ENCODE measurements around the gene CYSTM1. TPM values are rescaled to one million over a fixed set of nuclear protein-coding genes. Genes with fewer than 3 reads are reported as not detected.

Gene CYSTM1
- total and polyA plus RNA-seq, 5 donors from 2014 or later = 7.1 to 26.4 (median 13.0) TPM

DNA sequence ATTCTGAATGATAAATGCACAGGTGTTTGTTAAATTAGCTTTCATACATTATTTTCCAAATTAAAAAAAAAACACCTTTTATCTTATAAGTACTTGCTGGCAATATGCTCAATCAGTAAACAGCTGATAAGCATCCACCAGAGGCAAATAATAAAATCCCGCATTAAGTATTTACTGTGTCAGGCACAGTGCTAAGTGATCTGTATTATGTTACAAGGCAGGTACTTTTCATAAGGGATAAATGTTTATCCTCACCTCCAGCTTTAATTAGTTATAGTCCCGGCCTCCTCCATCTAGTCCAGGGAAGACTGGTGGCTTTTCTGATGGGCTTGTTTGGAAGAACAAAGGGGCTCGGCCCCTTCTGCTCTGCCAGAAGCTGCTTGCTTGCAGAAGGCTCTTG, 87.9 kb downstream of the CYSTM1 start:
- H3K27me3 Mint-ChIP-seq = no peaks in the 10 kb centered on the region
- no peak overlapping the region for H3K27ac Mint-ChIP-seq

DNA sequence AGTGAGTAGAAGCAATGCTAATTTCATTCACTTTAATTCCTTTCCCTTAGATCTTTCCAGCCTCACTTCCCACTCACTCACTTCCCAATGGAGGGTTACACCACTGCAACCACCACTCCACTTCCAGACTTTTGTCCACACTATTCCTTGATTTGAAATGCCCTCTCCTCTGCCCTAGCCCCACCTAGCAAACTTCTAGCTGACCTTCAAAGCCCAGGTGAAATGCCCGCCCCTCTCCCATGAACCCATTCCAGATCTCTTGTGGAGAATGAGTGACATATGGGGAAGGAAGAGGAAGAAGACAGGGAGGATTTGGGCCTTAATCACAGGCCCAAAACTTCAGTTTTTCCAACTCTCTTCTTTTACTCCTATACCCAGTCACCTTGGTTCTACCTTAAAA, 90.9 kb downstream of the CYSTM1 start:
- H3K36me3 Mint-ChIP-seq = peaks cover 16% of the 10 kb centered on the region
- H3K27ac ChIP-seq (ENCODE audit: insufficient read depth, low read length, poor library complexity, severe bottlenecking) = no peak overlapping the region
- H3K27ac Mint-ChIP-seq = peak overlapping the region in 1 of 3 donors; percentile 10
- H3K9me3 ChIP-seq (ENCODE audit: control insufficient read depth in 2 of 2, low read length in 2 of 2) = no peaks in the 10 kb centered on the region
- H3K4me1 Mint-ChIP-seq = peaks cover 12 to 41% (median 30%) of the 10 kb centered on the region in 4 donors
- DNase-seq = no peak
- no peak overlapping the region for H3K4me3 Mint-ChIP-seq
- H3K27me3 Mint-ChIP-seq = no peaks in the 10 kb centered on the region
- H3K4me1 ChIP-seq (ENCODE audit: control insufficient read depth, insufficient read depth, low read length, poor library complexity, severe bottlenecking) = no peaks in the 10 kb centered on the region
- H3K36me3 ChIP-seq (ENCODE audit: control insufficient read depth, insufficient read depth, low read length) = peaks cover 10% of the 10 kb centered on the region
- no peaks in the 10 kb centered on the region for H3K27me3 ChIP-seq (ENCODE audit: control insufficient read depth, insufficient read depth, low read length)
- no peak overlapping the region for H3K4me3 ChIP-seq (ENCODE audit: low read depth, low read length)
- H3K9me3 Mint-ChIP-seq = peaks cover 0 to 2% (median 0%) of the 10 kb centered on the region in 7 donors
- ATAC-seq (ENCODE audit: low read depth in 2 of 2) = no peak

More for the DNA sequence above, 87.9 kb downstream of the CYSTM1 start:
- Histone ChIP-seq H3K4me1 (ENCODE audit: control insufficient read depth, insufficient read depth, low read length, poor library complexity, severe bottlenecking) (peaks cover 4% of the 10 kb centered on the region), H3K4me3 (ENCODE audit: low read depth, low read length) (no peak overlapping the region), H3K27ac (ENCODE audit: insufficient read depth, low read length, poor library complexity, severe bottlenecking) (no peak overlapping the region), H3K27me3 (ENCODE audit: control insufficient read depth, insufficient read depth, low read length) (no peaks in the 10 kb centered on the region), H3K9me3 (ENCODE audit: control insufficient read depth in 2 of 2, low read length in 2 of 2) (no peaks in the 10 kb centered on the region), H3K36me3 (ENCODE audit: control insufficient read depth, insufficient read depth, low read length) (peaks cover 17% of the 10 kb centered on the region)
- Mint-ChIP-seq H3K4me3 (no peak overlapping the region), H3K4me1 (peaks cover 13 to 57% (median 40%) of the 10 kb centered on the region in 4 donors), H3K36me3 (peaks cover 31% of the 10 kb centered on the region), H3K9me3 (peaks cover 0 to 3% (median 0%) of the 10 kb centered on the region in 7 donors)
- ATAC-seq (ENCODE audit: low read depth in 2 of 2) (no peak), DNase-seq (no peak)

DNA sequence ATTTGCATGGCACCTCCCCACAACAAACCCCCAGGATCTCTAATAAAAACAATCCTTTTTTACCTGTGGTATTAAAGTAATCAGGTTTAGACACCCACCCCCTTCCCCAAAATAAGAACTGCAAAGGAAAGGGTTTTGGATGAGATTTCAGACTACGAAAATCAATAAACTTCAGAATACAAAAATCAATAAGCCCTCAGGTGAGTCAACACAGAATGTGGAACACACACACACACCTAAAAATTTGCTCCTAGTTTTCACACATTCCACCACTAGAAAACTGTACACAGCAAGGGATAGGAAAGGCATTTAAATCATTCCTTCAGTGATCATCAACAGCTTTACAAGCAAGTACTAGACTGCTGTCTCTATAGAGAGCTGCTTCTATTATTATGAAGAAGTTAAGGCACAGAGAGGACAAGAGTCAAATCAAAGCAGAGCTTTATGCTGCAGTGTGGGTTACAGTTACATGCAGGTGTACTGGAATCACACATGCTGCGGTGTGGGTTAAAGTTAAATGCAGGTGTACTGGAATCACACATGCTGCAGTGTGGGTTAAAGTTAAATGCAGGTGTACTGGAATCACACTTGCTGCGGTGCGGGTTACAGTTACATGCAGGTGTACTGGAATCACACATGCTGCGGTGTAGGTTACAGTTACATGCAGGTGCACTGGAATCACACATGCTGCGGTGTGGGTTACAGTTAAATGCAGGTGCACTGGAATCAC, 91.6 kb downstream of the CYSTM1 start:
- no peak for DNase-seq
- H3K4me1 Mint-ChIP-seq = peaks cover 12 to 36% (median 25%) of the 10 kb centered on the region in 4 donors
- peaks cover 10% of the 10 kb centered on the region for H3K36me3 ChIP-seq (ENCODE audit: control insufficient read depth, insufficient read depth, low read length)

DNA sequence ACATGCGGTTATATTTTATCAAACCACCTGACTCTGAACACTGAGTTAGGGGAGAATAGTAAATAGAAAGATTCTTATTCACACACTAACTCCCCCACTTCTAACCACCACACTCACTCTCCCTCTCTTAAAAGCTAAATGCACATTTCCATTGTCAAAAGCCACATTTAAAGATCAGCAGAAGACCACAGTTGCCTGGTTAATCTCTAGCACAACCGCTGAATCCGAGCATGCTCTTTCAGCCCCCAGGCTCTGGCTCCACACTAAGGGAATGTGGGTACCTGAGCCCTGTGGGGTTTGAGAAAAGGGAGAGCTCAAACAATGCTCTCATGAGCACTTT, 92.2 kb downstream of the CYSTM1 start:
- Mint-ChIP-seq H3K36me3 (peaks cover 14% of the 10 kb centered on the region), H3K4me1 (peaks cover 12 to 33% (median 22%) of the 10 kb centered on the region in 4 donors), H3K27me3 (no peaks in the 10 kb centered on the region), H3K4me3 (no peak overlapping the region), H3K9me3 (peaks cover 0 to 2% (median 0%) of the 10 kb centered on the region in 7 donors), H3K27ac (peak overlapping the region in 2 of 3 donors; percentile 8 to 67)
- Histone ChIP-seq H3K9me3 (ENCODE audit: control insufficient read depth in 2 of 2, low read length in 2 of 2) (no peaks in the 10 kb centered on the region), H3K4me1 (ENCODE audit: control insufficient read depth, insufficient read depth, low read length, poor library complexity, severe bottlenecking) (no peaks in the 10 kb centered on the region), H3K27ac (ENCODE audit: insufficient read depth, low read length, poor library complexity, severe bottlenecking) (no peak overlapping the region), H3K27me3 (ENCODE audit: control insufficient read depth, insufficient read depth, low read length) (no peaks in the 10 kb centered on the region), H3K4me3 (ENCODE audit: low read depth, low read length) (no peak overlapping the region), H3K36me3 (ENCODE audit: control insufficient read depth, insufficient read depth, low read length) (peaks cover 10% of the 10 kb centered on the region)
- ATAC-seq (ENCODE audit: low read depth in 2 of 2) = no peak
- DNase-seq = no peak

More for the DNA sequence above, 91.6 kb downstream of the CYSTM1 start:
- peak overlapping the region; percentile 52 to 67 (median 54) for H3K27ac Mint-ChIP-seq
- no peaks in the 10 kb centered on the region for H3K27me3 ChIP-seq (ENCODE audit: control insufficient read depth, insufficient read depth, low read length)
- H3K4me3 ChIP-seq (ENCODE audit: low read depth, low read length) = no peak overlapping the region
- peaks cover 0 to 2% (median 0%) of the 10 kb centered on the region in 7 donors for H3K9me3 Mint-ChIP-seq
- H3K27ac ChIP-seq (ENCODE audit: insufficient read depth, low read length, poor library complexity, severe bottlenecking) = no peak overlapping the region
- H3K27me3 Mint-ChIP-seq = no peaks in the 10 kb centered on the region
- no peaks in the 10 kb centered on the region for H3K4me1 ChIP-seq (ENCODE audit: control insufficient read depth, insufficient read depth, low read length, poor library complexity, severe bottlenecking)
- peaks cover 15% of the 10 kb centered on the region for H3K36me3 Mint-ChIP-seq
- no peaks in the 10 kb centered on the region for H3K9me3 ChIP-seq (ENCODE audit: control insufficient read depth in 2 of 2, low read length in 2 of 2)
- H3K4me3 Mint-ChIP-seq = no peak overlapping the region
- no peak for ATAC-seq (ENCODE audit: low read depth in 2 of 2)

DNA sequence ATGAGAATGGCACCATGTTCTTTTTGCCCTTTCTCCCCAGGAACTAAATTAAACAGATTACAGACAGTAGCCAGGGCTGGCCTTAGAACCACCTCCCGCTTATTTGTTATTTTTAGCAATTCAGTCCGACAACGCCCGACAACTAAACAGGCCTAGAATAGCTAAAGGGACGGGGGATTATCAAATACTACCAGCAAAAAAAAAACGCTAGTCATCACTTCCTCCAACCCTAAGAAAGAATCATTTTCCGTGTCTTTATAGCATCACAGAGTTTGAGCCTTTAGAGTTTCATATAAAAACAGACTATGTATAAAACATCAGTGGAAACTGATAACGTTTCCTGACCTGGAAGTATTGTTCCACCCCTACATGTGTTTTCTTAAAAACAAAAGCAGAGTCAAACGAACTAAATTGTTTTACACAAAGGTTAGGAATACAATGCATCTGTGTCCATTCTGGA, 92.6 kb downstream of the CYSTM1 start:
- Mint-ChIP-seq H3K4me1 (peaks cover 12 to 31% (median 22%) of the 10 kb centered on the region in 4 donors), H3K9me3 (peaks cover 0 to 2% (median 0%) of the 10 kb centered on the region in 7 donors), H3K4me3 (peak overlapping the region in 1 of 4 donors; percentile 3), H3K27ac (peak overlapping the region in 2 of 3 donors; percentile 8 to 67), H3K27me3 (no peaks in the 10 kb centered on the region), H3K36me3 (peaks cover 14% of the 10 kb centered on the region)
- Histone ChIP-seq H3K27me3 (ENCODE audit: control insufficient read depth, insufficient read depth, low read length) (no peaks in the 10 kb centered on the region), H3K27ac (ENCODE audit: insufficient read depth, low read length, poor library complexity, severe bottlenecking) (no peak overlapping the region), H3K4me1 (ENCODE audit: control insufficient read depth, insufficient read depth, low read length, poor library complexity, severe bottlenecking) (no peaks in the 10 kb centered on the region), H3K4me3 (ENCODE audit: low read depth, low read length) (no peak overlapping the region), H3K36me3 (ENCODE audit: control insufficient read depth, insufficient read depth, low read length) (peaks cover 8% of the 10 kb centered on the region), H3K9me3 (ENCODE audit: control insufficient read depth in 2 of 2, low read length in 2 of 2) (no peaks in the 10 kb centered on the region)
- ATAC-seq (ENCODE audit: low read depth in 2 of 2) (no peak), DNase-seq (no peak)

DNA sequence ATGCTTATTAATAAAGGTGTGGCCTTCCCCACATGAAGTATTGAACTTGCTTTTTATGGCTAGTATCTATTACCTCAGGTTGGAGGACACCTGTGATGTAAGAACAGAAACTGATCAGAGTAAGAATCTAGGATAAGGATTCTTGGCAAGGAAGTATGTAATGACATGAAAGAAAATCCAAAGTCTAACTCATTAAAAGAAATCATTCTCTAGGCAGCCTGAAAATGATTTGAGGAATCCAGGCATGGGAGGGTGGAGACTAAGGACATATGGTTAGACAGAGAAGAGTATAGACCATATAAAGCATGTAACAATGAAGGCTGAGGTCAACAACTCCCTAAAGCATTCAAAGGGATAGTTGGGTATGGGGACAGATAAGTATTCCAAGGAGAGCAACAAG, 95.0 kb downstream of the CYSTM1 start:
- Mint-ChIP-seq H3K4me1 (peaks cover 12 to 27% (median 19%) of the 10 kb centered on the region in 4 donors), H3K9me3 (no peaks in the 10 kb centered on the region)
- ATAC-seq (ENCODE audit: low read depth in 2 of 2) = no peak

DNA sequence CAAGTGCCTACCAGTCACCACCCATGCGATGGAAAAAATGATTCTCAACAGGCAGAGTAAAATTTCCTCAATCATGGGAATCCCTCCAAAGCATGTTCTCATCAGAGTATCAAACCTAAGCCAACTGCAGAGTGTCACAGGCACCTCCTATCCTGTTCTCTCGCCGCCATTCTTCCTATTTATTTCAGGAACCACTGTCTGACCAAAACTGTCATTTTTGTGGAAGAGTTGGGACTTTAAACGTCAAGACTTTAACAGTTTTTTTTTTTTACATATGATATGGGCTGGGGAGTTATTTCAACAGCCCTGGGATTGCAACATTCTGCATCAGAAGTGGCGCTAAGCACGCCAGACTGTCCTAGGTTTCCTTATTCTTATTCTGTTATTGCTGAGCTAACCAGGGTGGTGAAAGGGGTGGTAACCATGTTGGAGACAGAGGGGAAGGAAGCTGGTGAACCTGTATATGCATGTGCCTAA, 98.5 kb downstream of the CYSTM1 start:
- ATAC-seq (ENCODE audit: low read depth in 2 of 2) = no peak

More for the DNA sequence above, 95.0 kb downstream of the CYSTM1 start:
- H3K4me3 ChIP-seq (ENCODE audit: low read depth, low read length) = no peak overlapping the region
- Mint-ChIP-seq H3K27me3 (no peaks in the 10 kb centered on the region), H3K27ac (no peak overlapping the region), H3K4me3 (no peak overlapping the region), H3K36me3 (peaks cover 11% of the 10 kb centered on the region)
- no peak for DNase-seq
- H3K9me3 ChIP-seq (ENCODE audit: control insufficient read depth in 2 of 2, low read length in 2 of 2) = no peaks in the 10 kb centered on the region
- H3K27ac ChIP-seq (ENCODE audit: insufficient read depth, low read length, poor library complexity, severe bottlenecking) = no peak overlapping the region
- H3K36me3 ChIP-seq (ENCODE audit: control insufficient read depth, insufficient read depth, low read length) = peaks cover 6% of the 10 kb centered on the region
- no peaks in the 10 kb centered on the region for H3K4me1 ChIP-seq (ENCODE audit: control insufficient read depth, insufficient read depth, low read length, poor library complexity, severe bottlenecking)
- H3K27me3 ChIP-seq (ENCODE audit: control insufficient read depth, insufficient read depth, low read length) = no peaks in the 10 kb centered on the region

More for the DNA sequence above, 98.5 kb downstream of the CYSTM1 start:
- peaks cover 3 to 8% (median 5%) of the 10 kb centered on the region in 4 donors for H3K4me1 Mint-ChIP-seq
- H3K9me3 ChIP-seq (ENCODE audit: control insufficient read depth in 2 of 2, low read length in 2 of 2) = no peaks in the 10 kb centered on the region
- no peaks in the 10 kb centered on the region for H3K4me1 ChIP-seq (ENCODE audit: control insufficient read depth, insufficient read depth, low read length, poor library complexity, severe bottlenecking)
- H3K4me3 ChIP-seq (ENCODE audit: low read depth, low read length) = no peak overlapping the region
- DNase-seq = no peak
- H3K27ac ChIP-seq (ENCODE audit: insufficient read depth, low read length, poor library complexity, severe bottlenecking) = no peak overlapping the region
- no peak overlapping the region for H3K27ac Mint-ChIP-seq
- H3K27me3 Mint-ChIP-seq = no peaks in the 10 kb centered on the region
- peaks cover 27% of the 10 kb centered on the region for H3K36me3 Mint-ChIP-seq
- H3K9me3 Mint-ChIP-seq = peaks cover 0 to 4% (median 0%) of the 10 kb centered on the region in 7 donors
- no peaks in the 10 kb centered on the region for H3K27me3 ChIP-seq (ENCODE audit: control insufficient read depth, insufficient read depth, low read length)
- H3K4me3 Mint-ChIP-seq = no peak overlapping the region
- peaks cover 4% of the 10 kb centered on the region for H3K36me3 ChIP-seq (ENCODE audit: control insufficient read depth, insufficient read depth, low read length)

Measured in CD4-positive, CD25-positive, alpha-beta regulatory T cell (primary cell).